ENCODE measurements around the gene MAPK8IP2. TPM values are rescaled to one million over a fixed set of nuclear protein-coding genes. Genes with fewer than 3 reads are reported as not detected.
A peak's percentile ranks its signal among the peaks of the same experiment; 100 is the strongest.

Gene MAPK8IP2
- total and polyA plus RNA-seq, 2 of the 13 experiments (the other 11 are each of a cell fraction or from before 2014, with no cell fraction given) = 1.3 to 2.6 TPM

- TF ChIP-seq ESRRA (CRISPR knock-in tag; IDR thresholded peaks at IDR 0.05; ENCODE audit: low read depth) = no peak
- no peak for TF ChIP-seq ZNF430 (CRISPR knock-in tag; IDR thresholded peaks at IDR 0.05)
- TF ChIP-seq ZBTB38 (CRISPR knock-in tag; IDR thresholded peaks at IDR 0.05) = no peak
- TF ChIP-seq ZNF782 (CRISPR knock-in tag; IDR thresholded peaks at IDR 0.05; ENCODE audit: borderline replicate concordance) = no peak
- TF ChIP-seq SP2 (CRISPR knock-in tag; IDR thresholded peaks at IDR 0.05) = no peak
- TF ChIP-seq CSRNP2 (CRISPR knock-in tag; conservative IDR thresholded peaks at IDR 0.05; ENCODE audit: low read depth) = no peak
- TF ChIP-seq LRRFIP1 (CRISPR knock-in tag; conservative IDR thresholded peaks at IDR 0.05) = no peak
- no peak for TF ChIP-seq ZNF83 (CRISPR knock-in tag; IDR thresholded peaks at IDR 0.05; ENCODE audit: borderline replicate concordance)
- TF ChIP-seq FOSL2 (CRISPR knock-in tag; IDR thresholded peaks at IDR 0.05) = 0 out of 2 replicates have a peak, but pooled peaks have one; percentile 10
- TF ChIP-seq KDM2A (CRISPR knock-in tag; IDR thresholded peaks at IDR 0.05; ENCODE audit: borderline replicate concordance, low read depth) = peak; percentile 50; the same call in 1 of the 2 replicates
- TF ChIP-seq RBAK (CRISPR knock-in tag; IDR thresholded peaks at IDR 0.05) = no peak
- TF ChIP-seq DNMT3B (CRISPR knock-in tag; conservative IDR thresholded peaks at IDR 0.05) = no peak
- no peak for TF ChIP-seq KAT7 (CRISPR knock-in tag; IDR thresholded peaks at IDR 0.05; ENCODE audit: borderline replicate concordance)
- TF ChIP-seq REST (IDR thresholded peaks at IDR 0.05; ENCODE audit: borderline replicate concordance in 1 of 2, low read depth in 1 of 2, low read length in 2 of 2) = no peak
- TF ChIP-seq TOPORS (CRISPR knock-in tag; IDR thresholded peaks at IDR 0.05) = no peak
- TF ChIP-seq ZNF574 (CRISPR knock-in tag; IDR thresholded peaks at IDR 0.05) = peak; percentile 92
- no peak; the same call in 1 of the 2 replicates for TF ChIP-seq TFDP1 (CRISPR knock-in tag; IDR thresholded peaks at IDR 0.05; ENCODE audit: borderline replicate concordance)
Measured at GRCh38 chr22:50613291-50613981, 12.8 kb downstream of the MAPK8IP2 start (continued).
